Measurements from ENCODE around the gene RNASET2. TPM values are rescaled to one million over a fixed set of nuclear protein-coding genes. Genes with fewer than 3 reads are reported as not detected.

Gene RNASET2
- total and polyA plus RNA-seq, 2 of the 13 experiments (the other 11 are each of a cell fraction or from before 2014, with no cell fraction given), result 44.6 to 597 TPM

GRCh38 chr6:166999145-166999883 is 43.0 kb upstream of the RNASET2 start, which contains the start of gene CEP43 (continued):
- TF ChIP-seq ZNF747 (CRISPR knock-in tag; IDR thresholded peaks at IDR 0.05; ENCODE audit: borderline replicate concordance), result peak; percentile 75; the same call in 1 of the 2 replicates
- peak; percentile 50; the same call in 1 of the 2 replicates for TF ChIP-seq MEIS2 (CRISPR knock-in tag; IDR thresholded peaks at IDR 0.05)
- TF ChIP-seq MTF1 (CRISPR knock-in tag; IDR thresholded peaks at IDR 0.05), result 0 out of 2 replicates have a peak, but pooled peaks have one; percentile 7
- peak; percentile 40; the same call in 1 of the 2 replicates for TF ChIP-seq FOXK1 (CRISPR knock-in tag; IDR thresholded peaks at IDR 0.05; ENCODE audit: borderline replicate concordance, low read depth)
- 0 out of 2 replicates have a peak, but pooled peaks have one; percentile 12 for TF ChIP-seq NFE2 (CRISPR knock-in tag; IDR thresholded peaks at IDR 0.05)
- TF ChIP-seq DNMT1 (CRISPR knock-in tag; IDR thresholded peaks at IDR 0.05), result peak; percentile 88; the same call in 1 of the 2 replicates
- TF ChIP-seq ZNF207 (IDR thresholded peaks at IDR 0.05; ENCODE audit: borderline replicate concordance), result no peak
- TF ChIP-seq HES4 (CRISPR knock-in tag; IDR thresholded peaks at IDR 0.05; ENCODE audit: borderline replicate concordance), result peak; percentile 80
- peak; percentile 71 for TF ChIP-seq MAX (IDR thresholded peaks at IDR 0.05)
- TF ChIP-seq PRDM4 (CRISPR knock-in tag; IDR thresholded peaks at IDR 0.05; ENCODE audit: borderline replicate concordance), result no peak
- TF ChIP-seq ZNF710 (CRISPR knock-in tag; IDR thresholded peaks at IDR 0.05; ENCODE audit: borderline replicate concordance), result no peak
- TF ChIP-seq RBFOX2 (IDR thresholded peaks at IDR 0.05; ENCODE audit: low read depth, low read length), result peak; percentile 98
- peak; percentile 62 for TF ChIP-seq ATF3 (CRISPR knock-in tag; IDR thresholded peaks at IDR 0.05)
- 0 out of 2 replicates have a peak, but pooled peaks have one; percentile 26 for TF ChIP-seq ZBTB44 (CRISPR knock-in tag; IDR thresholded peaks at IDR 0.05)
- TF ChIP-seq ZNF577 (CRISPR knock-in tag; IDR thresholded peaks at IDR 0.05; ENCODE audit: borderline replicate concordance, low read depth), result no peak
- TF ChIP-seq SALL1 (CRISPR knock-in tag; IDR thresholded peaks at IDR 0.05), result peak; percentile 83
- TF ChIP-seq ZNF589 (CRISPR knock-in tag; conservative IDR thresholded peaks at IDR 0.05), result no peak; the same call in none of the 2 replicates
- TF ChIP-seq MAF1 (CRISPR knock-in tag; IDR thresholded peaks at IDR 0.05; ENCODE audit: borderline replicate concordance), result no peak; the same call in 1 of the 2 replicates
- 0 out of 2 replicates have a peak, but pooled peaks have one; percentile 53 for TF ChIP-seq ZNF788 (CRISPR knock-in tag; IDR thresholded peaks at IDR 0.05; ENCODE audit: borderline replicate concordance)
- no peak for TF ChIP-seq ZNF232 (CRISPR knock-in tag; IDR thresholded peaks at IDR 0.05; ENCODE audit: borderline replicate concordance)
- peak; percentile 78 for TF ChIP-seq ZNF616 (CRISPR knock-in tag; IDR thresholded peaks at IDR 0.05; ENCODE audit: low read depth)

Data from HepG2 (cell line).